ENCODE data around the gene FIGN. TPM values are rescaled to one million over a fixed set of nuclear protein-coding genes. Genes with fewer than 3 reads are reported as not detected.

FIGN gene
- total RNA-seq, 1 experiment from 2014 or later: 3.7 TPM

GRCh38 chr2:163681745-163682144, 54.1 kb downstream of the FIGN start:
- DNase-seq (ENCODE audit: low spot score): no peak
- in situ Hi-C loops (cut with HindIII; ENCODE audit: low sequenced_read_pairs): no loop called here

- in situ Hi-C loops (cut with HindIII; ENCODE audit: low sequenced_read_pairs): no loop called here
- DNase-seq (ENCODE audit: low spot score): no peak
Observed at GRCh38 chr2:163675388-163675787, 60.4 kb downstream of the FIGN start.

- no peak for DNase-seq (ENCODE audit: low spot score)
- in situ Hi-C loops (cut with HindIII; ENCODE audit: low sequenced_read_pairs): no loop called here
Observed at GRCh38 chr2:163673522-163673921, 62.3 kb downstream of the FIGN start.

GRCh38 chr2:163670929-163671328, 64.9 kb downstream of the FIGN start:
- in situ Hi-C loops (cut with HindIII; ENCODE audit: low sequenced_read_pairs): no loop called here
- no peak for DNase-seq (ENCODE audit: low spot score)

- in situ Hi-C loops (cut with HindIII; ENCODE audit: low sequenced_read_pairs): no loop called here
- no peak for DNase-seq (ENCODE audit: low spot score)
Observed at GRCh38 chr2:163669506-163669905, 66.3 kb downstream of the FIGN start.

GRCh38 chr2:163667064-163667887, 68.5 kb downstream of the FIGN start:
- DNase-seq (ENCODE audit: low spot score): no peak
- in situ Hi-C loops (cut with HindIII; ENCODE audit: low sequenced_read_pairs): no loop called here

GRCh38 chr2:163665817-163666216, 70.0 kb downstream of the FIGN start:
- DNase-seq (ENCODE audit: low spot score): no peak
- in situ Hi-C loops (cut with HindIII; ENCODE audit: low sequenced_read_pairs): no loop called here

- DNase-seq (ENCODE audit: low spot score): no peak
- in situ Hi-C loops (cut with HindIII; ENCODE audit: low sequenced_read_pairs): no loop called here
Observed at GRCh38 chr2:163665051-163665450, 70.8 kb downstream of the FIGN start.

GRCh38 chr2:163664610-163665009, 71.2 kb downstream of the FIGN start:
- DNase-seq (ENCODE audit: low spot score): no peak
- in situ Hi-C loops (cut with HindIII; ENCODE audit: low sequenced_read_pairs): no loop called here

- in situ Hi-C loops (cut with HindIII; ENCODE audit: low sequenced_read_pairs): no loop called here
- DNase-seq (ENCODE audit: low spot score): no peak
Observed at GRCh38 chr2:163662141-163662780, 73.5 kb downstream of the FIGN start.

GRCh38 chr2:163659224-163659623, 76.6 kb downstream of the FIGN start:
- in situ Hi-C loops (cut with HindIII; ENCODE audit: low sequenced_read_pairs): no loop called here
- no peak for DNase-seq (ENCODE audit: low spot score)

- in situ Hi-C loops (cut with HindIII; ENCODE audit: low sequenced_read_pairs): no loop called here
- no peak for DNase-seq (ENCODE audit: low spot score)
Observed at GRCh38 chr2:163658556-163658955, 77.3 kb downstream of the FIGN start.

GRCh38 chr2:163657281-163657656, 78.5 kb downstream of the FIGN start:
- in situ Hi-C loops (cut with HindIII; ENCODE audit: low sequenced_read_pairs): no loop called here

GRCh38 chr2:163656622-163657280, 79.1 kb downstream of the FIGN start:
- no peak for DNase-seq (ENCODE audit: low spot score)
- in situ Hi-C loops (cut with HindIII; ENCODE audit: low sequenced_read_pairs): no loop called here

More at GRCh38 chr2:163657281-163657656, 78.5 kb downstream of the FIGN start:
- no peak for DNase-seq (ENCODE audit: low spot score)

GRCh38 chr2:163655667-163656066, 80.1 kb downstream of the FIGN start:
- DNase-seq (ENCODE audit: low spot score): no peak
- in situ Hi-C loops (cut with HindIII; ENCODE audit: low sequenced_read_pairs): no loop called here

GRCh38 chr2:163652751-163653150, 83.1 kb downstream of the FIGN start:
- in situ Hi-C loops (cut with HindIII; ENCODE audit: low sequenced_read_pairs): no loop called here
- DNase-seq (ENCODE audit: low spot score): no peak

- in situ Hi-C loops (cut with HindIII; ENCODE audit: low sequenced_read_pairs): no loop called here
- DNase-seq (ENCODE audit: low spot score): no peak
Observed at GRCh38 chr2:163649080-163649479, 86.7 kb downstream of the FIGN start.

GRCh38 chr2:163647300-163647699, 88.5 kb downstream of the FIGN start:
- DNase-seq (ENCODE audit: low spot score): no peak
- in situ Hi-C loops (cut with HindIII; ENCODE audit: low sequenced_read_pairs): no loop called here

- no peak for DNase-seq (ENCODE audit: low spot score)
- in situ Hi-C loops (cut with HindIII; ENCODE audit: low sequenced_read_pairs): no loop called here
Observed at GRCh38 chr2:163646687-163647086, 89.1 kb downstream of the FIGN start.

- in situ Hi-C loops (cut with HindIII; ENCODE audit: low sequenced_read_pairs): no loop called here
- no peak for DNase-seq (ENCODE audit: low spot score)
Observed at GRCh38 chr2:163644238-163644637, 91.6 kb downstream of the FIGN start.
